ENCODE measurements around the gene PLEKHD1. TPM values are rescaled to one million over a fixed set of nuclear protein-coding genes. Genes with fewer than 3 reads are reported as not detected.
A peak's percentile ranks its signal among the peaks of the same experiment; 100 is the strongest.

Gene PLEKHD1
- total RNA-seq, 1 experiment from 2014 or later: 1.2 TPM

DNA sequence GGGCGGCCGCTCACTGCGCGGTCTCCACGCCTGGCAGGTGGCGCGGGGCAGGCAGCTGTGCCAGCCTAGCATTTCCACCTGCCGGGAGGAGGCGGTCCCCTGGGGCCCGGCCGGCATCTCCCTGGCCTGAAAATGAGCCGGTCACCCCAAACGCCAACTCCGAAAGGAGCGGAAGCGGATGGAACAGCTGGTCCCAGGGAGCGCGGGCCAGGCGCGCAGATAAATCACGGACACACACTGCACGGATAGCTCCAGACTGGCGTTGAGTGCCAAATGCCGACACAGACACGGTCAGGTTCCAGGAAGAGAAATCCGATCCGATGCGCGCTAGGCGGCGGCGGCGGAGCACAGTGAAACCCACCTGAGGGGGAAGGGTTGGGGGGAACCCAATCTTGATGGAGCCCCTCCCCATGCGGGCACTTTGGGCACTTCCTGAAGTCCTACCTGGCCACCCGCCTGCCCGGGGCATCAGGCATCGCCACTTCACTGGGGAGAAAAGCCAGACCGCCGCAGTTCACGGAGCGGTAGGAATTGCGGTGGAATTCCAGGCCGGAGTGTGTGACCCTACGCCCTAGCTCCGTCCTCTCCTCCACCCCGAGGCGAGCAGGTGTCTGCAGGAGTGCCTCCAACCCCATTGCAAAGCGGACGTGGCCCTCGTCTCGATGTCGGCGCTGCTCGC, 624 bp upstream of the PLEKHD1 start (continued):
- no peak for TF ChIP-seq SIN3A (IDR thresholded peaks at IDR 0.05; ENCODE audit: low read depth)
- TF ChIP-seq EZH2phosphoT487 (IDR thresholded peaks at IDR 0.05; ENCODE audit: borderline replicate concordance): no peak
- no peak for TF ChIP-seq REST (IDR thresholded peaks at IDR 0.05; ENCODE audit: low read depth)

GRCh38 chr14:69485315-69485660, 760 bp downstream of the PLEKHD1 start:
- H2AFZ ChIP-seq (ENCODE audit: low read depth, low read length, poor library complexity, severe bottlenecking): no peak overlapping the region
- ATAC-seq (no peak), DNase-seq (ENCODE audit: low read depth, low spot score) (no peak)
- H3K4me3 ChIP-seq (replicated peaks in 1 of 2; ENCODE audit: low read depth in 1 of 2, low read length in 2 of 2): no peak overlapping the region
- no peak overlapping the region for H3K9ac ChIP-seq (ENCODE audit: low read length)
- H3K9me2 ChIP-seq (ENCODE audit: insufficient read depth): no peaks in the 10 kb centered on the region
- intact Hi-C loops (cut with micrococcal nuclease): no loop called here
- ChIA-PET POLR2A (interaction anchor here (0.7 kb wide), 1 partner anchor 19 kb away, joined by 3 read pairs; no protein-coding TSS in a partner anchor), RAD21 (ENCODE audit: low non-redundant PET in 1 of 2, low total read pairs in 2 of 2, uncharacterized antibody in 2 of 2, unreplicated experiment in 2 of 2) (no interaction called here), CTCF (no interaction called here)
- no peaks in the 10 kb centered on the region for H3K9me3 ChIP-seq (ENCODE audit: control insufficient read depth in 1 of 2, insufficient read depth in 1 of 2, low read depth in 1 of 2, low read length in 2 of 2)
- no peak for TF ChIP-seq RAD21 (IDR thresholded peaks at IDR 0.05; ENCODE audit: low read depth)
- no peak for TF ChIP-seq POLR2AphosphoS5 (IDR thresholded peaks at IDR 0.05; ENCODE audit: low read depth, low read length)
- TF ChIP-seq FOSL1 (IDR thresholded peaks at IDR 0.05; ENCODE audit: low read depth): no peak
- no peak for TF ChIP-seq YY1 (IDR thresholded peaks at IDR 0.05; ENCODE audit: extremely low read depth, insufficient replicate concordance, low read depth, low read length)
- TF ChIP-seq CBX3 (IDR thresholded peaks at IDR 0.05; ENCODE audit: low read depth): no peak
- TF ChIP-seq CTCF (IDR thresholded peaks at IDR 0.05 in 2 of 3, conservative IDR thresholded peaks at IDR 0.05 in 1 of 3; ENCODE audit: borderline replicate concordance in 1 of 3, insufficient read depth in 1 of 3, low read depth in 2 of 3, low read length in 2 of 3): no peak
- TF ChIP-seq, protein P1, sequence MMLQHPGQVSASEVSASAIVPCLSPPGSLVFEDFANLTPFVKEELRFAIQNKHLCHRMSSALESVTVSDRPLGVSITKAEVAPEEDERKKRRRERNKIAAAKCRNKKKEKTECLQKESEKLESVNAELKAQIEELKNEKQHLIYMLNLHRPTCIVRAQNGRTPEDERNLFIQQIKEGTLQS (IDR thresholded peaks at IDR 0.05): no peak
- no peak for TF ChIP-seq SRF (IDR thresholded peaks at IDR 0.05; ENCODE audit: low read depth)
- no peak for TF ChIP-seq EZH2phosphoT487 (IDR thresholded peaks at IDR 0.05; ENCODE audit: borderline replicate concordance)
- TF ChIP-seq JUND (IDR thresholded peaks at IDR 0.05): no peak
- no peak for TF ChIP-seq ZFX (IDR thresholded peaks at IDR 0.05)
- no peak for TF ChIP-seq ELF1 (IDR thresholded peaks at IDR 0.05; ENCODE audit: borderline replicate concordance, low read depth)
- no peak for TF ChIP-seq CEBPB (IDR thresholded peaks at IDR 0.05; ENCODE audit: low read depth)
- TF ChIP-seq ZNF274 (IDR thresholded peaks at IDR 0.05; ENCODE audit: low read depth, low read length): no peak
- TF ChIP-seq, protein P2, sequence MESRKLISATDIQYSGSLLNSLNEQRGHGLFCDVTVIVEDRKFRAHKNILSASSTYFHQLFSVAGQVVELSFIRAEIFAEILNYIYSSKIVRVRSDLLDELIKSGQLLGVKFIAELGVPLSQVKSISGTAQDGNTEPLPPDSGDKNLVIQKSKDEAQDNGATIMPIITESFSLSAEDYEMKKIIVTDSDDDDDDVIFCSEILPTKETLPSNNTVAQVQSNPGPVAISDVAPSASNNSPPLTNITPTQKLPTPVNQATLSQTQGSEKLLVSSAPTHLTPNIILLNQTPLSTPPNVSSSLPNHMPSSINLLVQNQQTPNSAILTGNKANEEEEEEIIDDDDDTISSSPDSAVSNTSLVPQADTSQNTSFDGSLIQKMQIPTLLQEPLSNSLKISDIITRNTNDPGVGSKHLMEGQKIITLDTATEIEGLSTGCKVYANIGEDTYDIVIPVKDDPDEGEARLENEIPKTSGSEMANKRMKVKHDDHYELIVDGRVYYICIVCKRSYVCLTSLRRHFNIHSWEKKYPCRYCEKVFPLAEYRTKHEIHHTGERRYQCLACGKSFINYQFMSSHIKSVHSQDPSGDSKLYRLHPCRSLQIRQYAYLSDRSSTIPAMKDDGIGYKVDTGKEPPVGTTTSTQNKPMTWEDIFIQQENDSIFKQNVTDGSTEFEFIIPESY (IDR thresholded peaks at IDR 0.05; ENCODE audit: extremely low read depth, insufficient replicate concordance, low read length): no peak
- TF ChIP-seq SP1 (IDR thresholded peaks at IDR 0.05; ENCODE audit: low read depth): no peak
- H3K4me1 ChIP-seq (ENCODE audit: control insufficient read depth in 1 of 2, insufficient read depth in 2 of 2, low read length in 2 of 2): peaks cover 0 to 12% of the 10 kb centered on the region in 2 experiments; a peak in 2 of 4 replicates
- H3K27me3 ChIP-seq (ENCODE audit: insufficient read depth, low read length): no peaks in the 10 kb centered on the region
- H3K4me2 ChIP-seq (ENCODE audit: low read length): peak overlapping the region; percentile 85
- H3K27ac ChIP-seq (ENCODE audit: low read depth, low read length): no peak overlapping the region
- no peaks in the 10 kb centered on the region for H4K20me1 ChIP-seq (ENCODE audit: insufficient read depth)
- no peaks in the 10 kb centered on the region for H3K79me2 ChIP-seq (ENCODE audit: insufficient read depth, low read length)
- H3K36me3 ChIP-seq (ENCODE audit: control insufficient read depth in 1 of 2, insufficient read depth in 2 of 2, low read length in 2 of 2): no peaks in the 10 kb centered on the region
- no TSS peak for BruUV-seq (replicated peaks)

All from HCT116 (cell line).